ENCODE data around the gene NOTCH4.
"Not testable (repeated sequence)": the region's sequence is repeated elsewhere in the genome, so short reads cannot be mapped to it uniquely, and the experiment has no call there.

Gene NOTCH4

GRCh38 chr6:32216998-32217397, 6.9 kb downstream of the NOTCH4 start:
- no peak for DNase-seq (ENCODE audit: low spot score)

- no peak for DNase-seq (ENCODE audit: low spot score)
Measured at GRCh38 chr6:32216285-32216684, 7.6 kb downstream of the NOTCH4 start.

DNA sequence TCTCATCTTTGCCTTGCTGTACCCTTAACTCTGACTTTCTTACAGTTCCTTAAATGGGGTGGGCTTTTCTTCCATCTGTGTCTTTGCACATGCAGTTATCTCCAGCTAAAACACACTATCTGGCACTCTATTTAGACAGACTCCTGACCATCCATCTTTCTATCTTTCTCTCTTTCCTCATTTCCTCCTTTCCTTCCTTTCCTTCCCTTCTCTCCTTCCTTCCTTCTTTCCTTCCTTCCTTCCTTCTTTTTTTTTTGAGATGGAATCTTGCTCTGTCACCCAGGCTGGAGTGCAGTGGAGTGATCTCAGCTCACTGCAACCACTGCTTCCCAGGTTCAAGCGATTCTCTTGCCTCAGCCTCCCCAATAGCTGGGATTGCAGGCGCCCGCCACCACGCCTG, 8.2 kb downstream of the NOTCH4 start:
- DNase-seq (ENCODE audit: low spot score): no peak

DNA sequence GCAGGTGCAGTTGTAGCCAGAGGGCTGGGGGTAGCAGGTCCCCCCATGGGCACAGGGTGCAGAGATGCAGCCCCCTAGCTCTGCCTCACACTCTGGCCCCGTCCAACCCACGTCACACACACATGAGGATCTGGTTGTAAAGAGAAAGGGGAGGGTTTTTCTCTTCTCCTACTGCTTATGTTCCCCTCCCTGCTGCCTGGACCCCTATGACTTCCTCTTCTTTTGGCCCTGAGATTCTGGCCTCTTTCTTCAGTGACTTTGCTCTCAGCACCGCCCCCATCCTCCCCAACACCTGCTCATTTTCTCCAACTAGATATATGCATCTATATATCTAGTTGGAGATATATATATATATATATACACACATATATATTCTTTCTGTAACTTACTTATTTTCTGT, 9.7 kb downstream of the NOTCH4 start:
- DNase-seq (ENCODE audit: low spot score): no peak

GRCh38 chr6:32213649-32214048, 10.2 kb downstream of the NOTCH4 start:
- no peak for DNase-seq (ENCODE audit: low spot score)

DNA sequence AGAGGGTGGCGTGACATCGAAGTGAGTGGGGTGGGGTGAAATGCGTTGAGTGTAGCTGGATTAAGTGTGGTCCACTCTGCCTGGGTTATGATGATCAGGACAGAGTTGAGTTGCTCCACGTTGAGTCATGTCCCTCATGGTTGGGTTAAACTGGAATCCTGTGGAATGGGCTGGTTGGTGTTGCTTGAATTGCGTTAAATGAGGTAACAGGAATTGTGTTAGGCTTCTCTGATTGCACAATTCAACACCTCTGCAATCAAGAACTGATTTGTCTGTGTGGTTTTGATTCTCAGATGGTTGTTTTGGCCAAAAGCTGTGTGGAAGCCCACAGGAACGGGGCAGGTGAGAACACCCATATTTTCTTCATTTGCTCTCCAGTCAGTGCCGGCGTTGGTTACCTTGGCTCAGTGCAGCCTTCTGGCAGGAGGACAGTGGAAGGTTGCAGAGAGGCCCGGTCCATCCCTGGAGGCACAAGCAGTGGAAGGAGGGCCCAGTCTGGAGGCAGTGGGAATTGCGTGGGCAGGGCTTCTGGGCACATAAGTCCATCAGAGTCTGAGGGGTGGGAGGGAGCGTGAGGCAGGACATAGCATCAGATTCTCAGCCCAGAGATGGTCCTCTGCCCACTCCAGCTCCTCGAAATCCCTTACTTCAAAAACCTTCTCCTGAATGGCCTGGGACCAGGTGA, 11.6 kb downstream of the NOTCH4 start:
- no peak for DNase-seq (ENCODE audit: low spot score)

GRCh38 chr6:32211432-32211831, 12.4 kb downstream of the NOTCH4 start:
- not testable (repeated sequence) for DNase-seq (ENCODE audit: low spot score)

DNA sequence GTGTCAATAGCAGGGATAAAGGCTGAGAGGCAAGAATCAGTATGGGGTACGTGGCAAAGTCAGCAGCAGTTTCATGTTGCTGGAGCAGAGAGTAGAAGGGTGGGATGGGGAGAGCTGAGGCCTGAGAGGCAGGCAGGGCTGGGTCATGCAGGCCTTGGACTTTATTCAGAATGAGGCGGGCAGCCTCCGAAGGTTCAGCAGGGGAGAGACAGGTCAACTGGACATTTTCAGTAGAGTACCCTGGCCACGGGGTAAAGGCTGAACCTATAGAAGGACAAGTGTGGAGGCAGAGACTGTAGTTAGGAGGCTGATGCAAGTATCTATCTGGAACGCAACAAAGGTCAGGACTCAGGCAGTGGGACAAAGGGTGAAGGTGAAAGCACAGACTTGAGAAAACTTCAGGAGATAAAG, 13.7 kb downstream of the NOTCH4 start:
- no peak for DNase-seq (ENCODE audit: low spot score)

GRCh38 chr6:32208996-32209395, 14.9 kb downstream of the NOTCH4 start:
- no peak for DNase-seq (ENCODE audit: low spot score)

DNA sequence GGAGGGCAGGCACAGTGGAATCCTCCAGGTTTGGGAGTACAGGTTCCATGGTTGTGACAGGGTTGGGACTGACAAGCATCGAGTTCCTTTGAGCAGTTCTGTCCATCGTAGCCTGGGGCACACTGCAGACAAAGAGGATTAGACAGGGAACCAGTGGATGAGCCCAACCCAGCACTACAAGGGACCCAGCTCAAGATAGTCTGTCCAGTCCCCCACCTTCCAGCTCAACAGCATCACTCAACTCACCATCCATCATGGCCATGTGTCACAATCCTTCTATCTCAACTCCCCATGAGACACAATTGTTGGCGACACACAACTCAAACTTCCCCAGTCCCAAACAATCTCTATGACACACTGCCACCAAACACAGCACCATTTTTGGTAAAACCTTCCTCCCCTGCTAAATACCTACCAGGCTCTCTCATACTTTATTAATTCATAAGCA, 19.6 kb downstream of the NOTCH4 start:
- DNase-seq (ENCODE audit: low spot score): no peak

- no peak for DNase-seq (ENCODE audit: low spot score)
Measured at GRCh38 chr6:32203426-32204267, 20.2 kb downstream of the NOTCH4 start.

- DNase-seq (ENCODE audit: low spot score): no peak
Measured at GRCh38 chr6:32202186-32202585, 21.7 kb downstream of the NOTCH4 start.

DNA sequence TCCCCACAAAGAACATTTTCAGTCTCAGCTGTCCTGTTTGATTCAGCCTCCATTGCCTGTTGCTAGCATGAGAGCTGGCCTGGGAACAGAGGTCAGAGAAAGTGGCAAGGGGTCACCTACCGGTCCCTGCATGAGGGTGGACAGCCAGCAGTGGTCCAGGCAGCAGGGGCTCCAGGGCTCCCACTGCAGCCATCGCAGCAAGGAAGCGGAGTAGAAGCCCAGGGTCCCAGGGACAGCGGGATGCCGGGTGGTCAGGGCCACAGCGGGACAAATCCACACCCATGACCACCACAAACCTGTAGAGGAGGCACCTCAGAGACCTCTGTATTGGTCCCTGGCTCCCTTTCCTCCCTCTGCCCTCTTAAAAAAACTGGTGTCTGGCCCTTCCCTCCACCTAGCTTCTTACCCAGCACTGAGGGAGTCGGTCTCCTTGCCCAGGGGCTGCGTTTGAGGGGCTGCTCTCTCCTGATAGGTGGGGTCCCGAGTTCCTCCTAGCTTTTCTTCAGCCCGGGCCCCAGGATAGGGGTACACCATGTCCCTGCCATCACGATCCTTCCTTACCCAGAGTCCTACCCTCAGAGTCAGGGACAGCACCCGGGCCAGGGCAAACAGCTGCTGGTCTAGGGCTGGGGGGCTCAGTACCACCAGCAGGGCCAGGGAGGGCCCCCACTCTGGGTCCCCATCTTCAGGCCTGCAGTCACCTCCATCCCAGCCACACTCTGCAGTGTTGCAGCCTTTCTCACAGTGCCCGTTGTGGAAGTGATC, 23.0 kb downstream of the NOTCH4 start:
- no peak for DNase-seq (ENCODE audit: low spot score)

DNA sequence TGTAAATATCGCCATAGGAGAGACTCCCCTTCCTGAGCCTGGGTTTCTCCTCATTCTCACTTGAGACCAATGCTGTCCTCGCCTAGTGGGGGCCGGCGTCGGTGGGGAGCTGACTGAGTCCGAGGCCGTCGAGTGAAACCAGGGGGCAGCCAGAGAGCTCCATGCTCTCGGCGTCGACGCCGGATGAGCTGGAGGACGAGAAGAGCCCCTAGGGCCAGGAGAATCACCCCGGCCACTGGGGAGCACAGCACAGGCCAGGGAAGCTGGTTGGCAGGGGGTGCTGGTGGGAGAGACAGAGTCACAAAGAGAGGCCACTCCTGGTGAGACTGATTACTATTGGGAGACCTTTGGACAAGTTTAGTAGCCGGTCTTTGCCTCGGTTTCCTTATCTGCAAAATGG, 25.0 kb downstream of the NOTCH4 start:
- DNase-seq (ENCODE audit: low spot score): no peak

GRCh38 chr6:32198345-32198696, 25.5 kb downstream of the NOTCH4 start:
- DNase-seq (ENCODE audit: low spot score): no peak

DNA sequence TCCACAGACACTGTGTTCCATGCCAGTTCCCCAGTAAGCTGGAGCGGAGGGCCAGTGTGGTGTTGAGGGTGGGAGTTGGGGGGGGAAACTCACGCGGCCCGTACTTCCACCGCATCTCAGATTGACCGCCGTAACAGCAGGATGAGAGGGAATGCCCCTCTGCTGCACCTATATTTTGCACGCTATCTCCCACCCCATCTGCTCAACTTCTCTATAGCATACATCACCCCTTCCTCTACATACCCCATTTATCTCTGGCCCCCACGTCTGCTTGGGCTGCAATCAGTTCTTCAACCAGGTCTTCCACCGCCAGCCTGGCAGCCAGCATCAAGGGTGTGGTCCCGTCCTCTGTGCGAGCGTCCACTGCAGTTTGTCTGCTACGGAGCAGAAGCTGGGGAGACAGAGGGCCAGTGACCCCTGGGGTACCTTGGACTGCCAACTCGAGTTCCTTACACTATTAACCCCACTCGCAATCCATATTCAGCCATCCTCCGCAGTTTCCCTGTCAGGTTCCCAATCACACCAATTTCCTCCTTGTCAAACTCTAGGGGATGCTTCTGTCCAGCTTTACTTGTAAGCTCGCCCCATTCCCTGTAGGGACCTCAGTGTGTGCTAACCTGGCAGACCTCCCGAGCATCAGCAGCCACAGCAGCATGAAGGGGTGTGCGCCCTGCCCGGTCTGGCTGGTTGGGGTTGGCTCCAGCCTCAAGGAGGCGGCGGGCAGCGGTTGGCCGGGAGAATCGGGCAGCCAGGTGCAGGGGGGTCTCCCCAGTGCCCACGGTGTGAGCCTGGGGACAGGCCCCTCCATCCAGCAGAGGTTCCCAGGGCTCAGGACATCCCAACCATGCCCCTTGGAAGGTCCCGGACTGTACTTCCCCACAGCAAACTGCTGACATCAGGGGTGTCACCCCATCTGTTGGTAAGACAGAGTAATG, 26.9 kb downstream of the NOTCH4 start:
- no peak for DNase-seq (ENCODE audit: low spot score)

- peak; percentile 96 for DNase-seq (ENCODE audit: low spot score)
Measured at GRCh38 chr6:32195902-32196681, 27.8 kb downstream of the NOTCH4 start.

- peak; percentile 99 for DNase-seq (ENCODE audit: low spot score)
Measured at GRCh38 chr6:32195652-32195901, 28.3 kb downstream of the NOTCH4 start.

DNA sequence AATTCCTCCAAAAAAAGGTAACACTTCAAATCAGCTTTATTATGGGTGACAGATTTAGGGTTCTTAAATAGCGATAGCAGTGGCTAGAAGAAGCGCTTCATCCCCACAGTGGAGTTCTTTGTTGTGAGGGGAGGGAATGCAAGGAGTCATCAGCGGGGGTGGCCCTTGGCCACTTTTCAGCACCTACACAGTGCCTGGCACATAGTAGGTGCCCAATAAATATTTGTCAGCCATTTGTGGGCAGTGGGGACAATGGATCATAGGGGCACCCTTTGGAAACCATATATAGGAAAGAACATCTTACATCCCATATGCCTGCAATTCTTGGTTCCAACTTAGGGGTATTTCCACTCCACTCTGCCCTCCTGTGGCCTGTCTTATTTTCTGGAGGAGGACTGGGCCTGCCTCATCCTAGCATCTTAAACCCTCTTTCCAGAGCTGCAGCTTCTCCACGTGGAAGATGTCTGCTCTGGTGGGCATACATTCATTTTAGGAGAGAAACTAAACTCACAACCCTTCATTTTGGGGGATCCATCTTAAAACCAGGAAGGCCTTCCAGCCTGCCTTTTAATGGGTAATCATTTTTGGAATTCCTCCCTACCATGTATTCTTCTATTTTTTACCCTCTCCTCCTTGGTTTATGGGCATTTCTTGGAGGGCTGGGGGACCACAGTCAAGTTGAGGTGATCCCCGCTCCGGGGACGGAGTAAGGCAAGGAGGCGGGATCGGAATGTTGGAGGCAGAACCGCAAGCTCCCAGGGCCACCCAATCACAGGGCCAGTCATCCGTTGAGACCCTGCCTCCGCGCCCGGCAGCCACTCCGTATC, 28.8 kb downstream of the NOTCH4 start:
- peak; percentile 64 for DNase-seq (ENCODE audit: low spot score)

DNA sequence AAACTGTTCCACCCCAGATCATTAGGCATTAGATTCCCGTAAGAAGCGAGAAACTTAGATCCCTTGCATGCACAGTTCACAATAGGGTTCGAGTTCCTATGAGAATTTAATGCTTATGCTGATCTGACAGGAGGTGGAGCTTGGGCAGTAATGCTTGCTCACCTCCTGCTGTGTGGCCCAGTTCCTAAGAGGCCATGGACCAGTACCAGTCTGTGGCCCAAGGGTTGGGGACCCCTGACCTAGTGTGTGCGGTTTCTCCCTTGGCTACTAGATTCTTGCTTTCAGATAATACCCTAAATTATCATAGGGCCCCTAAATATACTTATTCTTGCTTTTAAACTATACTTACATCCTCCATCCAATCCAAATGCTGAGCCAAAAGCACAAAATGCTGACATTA, 29.5 kb downstream of the NOTCH4 start:
- DNase-seq (ENCODE audit: low spot score): no peak

All from COLO829 (cell line).